ENCODE results near the gene APLP2.

APLP2 gene

DNA sequence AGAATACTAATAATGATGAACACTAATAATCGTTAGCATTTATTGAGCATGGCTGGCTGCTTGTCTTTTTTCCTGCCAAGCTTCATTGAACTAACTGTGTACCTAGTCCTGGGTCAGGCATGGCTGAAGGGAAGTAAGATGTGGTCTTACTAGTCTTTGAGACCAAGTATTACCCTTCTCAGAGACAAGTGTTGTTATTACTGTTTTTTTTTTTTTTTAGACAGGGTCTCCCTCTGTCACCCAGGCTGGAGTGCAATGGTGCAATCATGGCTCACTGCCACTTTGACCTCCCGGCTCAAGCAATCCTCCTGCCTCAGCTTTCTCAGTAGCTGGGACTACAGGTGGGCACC, 94.5 kb downstream of the APLP2 start:
- DNase-seq (no peak), ATAC-seq (ENCODE audit: insufficient read depth, low read depth) (no peak)
- peaks cover 4% of the 10 kb centered on the region; the same call in 1 of the 2 replicates for H4K20me1 ChIP-seq (ENCODE audit: insufficient read depth, low read length)
- no peak overlapping the region for H2AFZ ChIP-seq (ENCODE audit: low read depth, low read length)
- no peak for TF ChIP-seq EZH2 (IDR thresholded peaks at IDR 0.05; ENCODE audit: borderline replicate concordance, low read depth, low read length, severe bottlenecking)
- TF ChIP-seq CTCF (IDR thresholded peaks at IDR 0.05; ENCODE audit: borderline replicate concordance, extremely low read depth, low read length, poor library complexity, severe bottlenecking), result no peak
- no peaks in the 10 kb centered on the region for H3K36me3 ChIP-seq (ENCODE audit: insufficient read depth, low read length)
- no peak overlapping the region for H3K27ac ChIP-seq (ENCODE audit: low read length)
- no peak overlapping the region for H3K4me3 ChIP-seq (ENCODE audit: low read depth in 1 of 2, low read length in 2 of 2)
- no peaks in the 10 kb centered on the region for H3K9me3 ChIP-seq (ENCODE audit: insufficient read depth, low read length, severe bottlenecking)
- H3K9ac ChIP-seq (ENCODE audit: low read depth, low read length), result no peak overlapping the region
- H3K79me2 ChIP-seq (ENCODE audit: insufficient read depth, low read length), result no peaks in the 10 kb centered on the region
- no peaks in the 10 kb centered on the region for H3K4me1 ChIP-seq (ENCODE audit: insufficient read depth, low read length)
- H3K4me2 ChIP-seq (ENCODE audit: insufficient read depth, low read length), result no peak overlapping the region
- H3K27me3 ChIP-seq (ENCODE audit: insufficient read depth, low read length, poor library complexity), result peaks cover 9% of the 10 kb centered on the region

DNA sequence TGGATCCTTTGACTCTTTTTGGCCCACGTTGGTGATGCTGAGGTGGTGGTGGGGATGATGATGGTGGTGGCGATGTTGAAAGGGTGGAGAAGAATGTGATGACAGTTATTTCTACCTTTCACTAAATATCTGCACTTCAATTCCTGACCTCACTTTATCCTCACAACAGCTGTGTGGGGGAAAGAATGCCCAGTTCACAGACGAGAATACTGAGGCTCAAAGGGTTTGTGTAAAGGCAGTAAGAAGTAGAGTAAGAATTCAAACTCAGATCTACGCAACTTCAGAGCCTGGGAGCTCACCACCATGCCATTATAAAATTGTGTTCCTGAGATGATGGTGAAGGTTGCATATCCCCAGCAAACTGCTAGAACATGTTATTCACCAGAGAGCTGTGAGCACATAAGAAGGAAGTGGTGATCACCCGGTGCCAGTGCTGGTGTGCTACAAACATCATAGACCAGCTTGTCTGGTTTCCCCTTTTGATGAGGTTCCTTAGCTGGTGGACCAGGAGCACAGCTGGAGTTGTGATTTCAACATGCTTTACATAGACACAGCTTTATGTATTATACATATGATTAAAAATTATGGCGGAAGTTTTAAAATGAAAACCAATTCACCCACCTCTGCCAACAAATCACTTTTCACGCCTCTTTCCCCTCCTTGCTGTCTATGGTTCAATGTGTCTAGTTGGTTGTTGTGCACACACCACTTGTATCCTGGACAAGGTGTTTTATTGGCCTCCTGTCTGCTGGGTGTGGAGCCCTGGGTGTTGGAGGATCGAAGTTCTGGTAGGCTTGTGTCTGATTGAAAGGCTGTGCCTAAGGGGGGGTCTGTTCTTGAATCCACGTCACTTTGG, 96.1 kb downstream of the APLP2 start:
- no peaks in the 10 kb centered on the region for H3K79me2 ChIP-seq (ENCODE audit: insufficient read depth, low read length)

GRCh38 chr11:130166457-130166784, 96.7 kb downstream of the APLP2 start:
- Histone ChIP-seq H3K36me3 (ENCODE audit: insufficient read depth, low read length) (no peaks in the 10 kb centered on the region), H3K4me3 (ENCODE audit: low read depth in 1 of 2, low read length in 2 of 2) (no peak overlapping the region), H4K20me1 (ENCODE audit: insufficient read depth, low read length) (peaks cover 4% of the 10 kb centered on the region; the same call in 1 of the 2 replicates), H3K27ac (ENCODE audit: low read length) (no peak overlapping the region), H3K4me2 (ENCODE audit: insufficient read depth, low read length) (no peak overlapping the region), H3K9me3 (ENCODE audit: insufficient read depth, low read length, severe bottlenecking) (no peaks in the 10 kb centered on the region), H3K79me2 (ENCODE audit: insufficient read depth, low read length) (no peaks in the 10 kb centered on the region), H2AFZ (ENCODE audit: low read depth, low read length) (no peak overlapping the region), H3K4me1 (ENCODE audit: insufficient read depth, low read length) (no peaks in the 10 kb centered on the region), H3K27me3 (ENCODE audit: insufficient read depth, low read length, poor library complexity) (peaks cover 9% of the 10 kb centered on the region), H3K9ac (ENCODE audit: low read depth, low read length) (no peak overlapping the region)
- DNase-seq, result no peak
- TF ChIP-seq EZH2 (IDR thresholded peaks at IDR 0.05; ENCODE audit: borderline replicate concordance, low read depth, low read length, severe bottlenecking) (no peak), CTCF (IDR thresholded peaks at IDR 0.05; ENCODE audit: borderline replicate concordance, extremely low read depth, low read length, poor library complexity, severe bottlenecking) (no peak)
- no peak for ATAC-seq (ENCODE audit: insufficient read depth, low read depth)

More for the DNA sequence above, 96.1 kb downstream of the APLP2 start:
- TF ChIP-seq EZH2 (IDR thresholded peaks at IDR 0.05; ENCODE audit: borderline replicate concordance, low read depth, low read length, severe bottlenecking), result no peak
- TF ChIP-seq CTCF (IDR thresholded peaks at IDR 0.05; ENCODE audit: borderline replicate concordance, extremely low read depth, low read length, poor library complexity, severe bottlenecking), result no peak
- Histone ChIP-seq H3K4me1 (ENCODE audit: insufficient read depth, low read length) (no peaks in the 10 kb centered on the region), H3K4me2 (ENCODE audit: insufficient read depth, low read length) (no peak overlapping the region), H3K9me3 (ENCODE audit: insufficient read depth, low read length, severe bottlenecking) (no peaks in the 10 kb centered on the region), H3K9ac (ENCODE audit: low read depth, low read length) (no peak overlapping the region), H2AFZ (ENCODE audit: low read depth, low read length) (no peak overlapping the region), H3K4me3 (ENCODE audit: low read depth in 1 of 2, low read length in 2 of 2) (no peak overlapping the region), H3K36me3 (ENCODE audit: insufficient read depth, low read length) (no peaks in the 10 kb centered on the region), H3K27me3 (ENCODE audit: insufficient read depth, low read length, poor library complexity) (peaks cover 9% of the 10 kb centered on the region), H4K20me1 (ENCODE audit: insufficient read depth, low read length) (peaks cover 4% of the 10 kb centered on the region; the same call in 1 of the 2 replicates), H3K27ac (ENCODE audit: low read length) (no peak overlapping the region)
- no peak for DNase-seq
- ATAC-seq (ENCODE audit: insufficient read depth, low read depth), result no peak

Measured in DND-41 (cell line).